HUDEP-2 (cell line): ENCODE data around the gene MRPL23.

ENCODE experiments used
- DNase-seq, 76 experiments: peaks; one replicate each; lab custom pipeline; 2025; ENCODE audit not compliant: unreplicated experiment in 76 of 76; lab: John Stamatoyannopoulos, UW

MRPL23 gene

GRCh38 chr11:1920909-1921573 lies 26.1 kb upstream of the MRPL23 start:
- no peak for DNase-seq

GRCh38 chr11:1921574-1922141 lies 25.5 kb upstream of the MRPL23 start:
- no peak for DNase-seq

- no peak for DNase-seq
Measured at GRCh38 chr11:1922481-1923081, 24.6 kb upstream of the MRPL23 start.

GRCh38 chr11:1923201-1923956 lies 23.8 kb upstream of the MRPL23 start:
- no peak for DNase-seq

GRCh38 chr11:1924181-1924580 lies 23.0 kb upstream of the MRPL23 start:
- DNase-seq = no peak

- DNase-seq = no peak
Measured at GRCh38 chr11:1924646-1925372, 22.3 kb upstream of the MRPL23 start.

GRCh38 chr11:1925373-1926155 lies 21.6 kb upstream of the MRPL23 start:
- DNase-seq = no peak

GRCh38 chr11:1926156-1927025 lies 20.7 kb upstream of the MRPL23 start:
- DNase-seq = no peak

GRCh38 chr11:1927026-1927847 lies 19.9 kb upstream of the MRPL23 start:
- DNase-seq = no peak

GRCh38 chr11:1927848-1928469 lies 19.2 kb upstream of the MRPL23 start:
- DNase-seq = no peak

- no peak for DNase-seq
Measured at GRCh38 chr11:1928470-1928890, 18.7 kb upstream of the MRPL23 start.

GRCh38 chr11:1928891-1929541 lies 18.1 kb upstream of the MRPL23 start:
- DNase-seq = no peak

- no peak for DNase-seq
Measured at GRCh38 chr11:1929621-1930461, 17.3 kb upstream of the MRPL23 start.

GRCh38 chr11:1930462-1930830 lies 16.7 kb upstream of the MRPL23 start:
- no peak for DNase-seq

GRCh38 chr11:1931341-1932104 lies 15.6 kb upstream of the MRPL23 start:
- DNase-seq = no peak

GRCh38 chr11:1932105-1932480 lies 15.0 kb upstream of the MRPL23 start:
- DNase-seq = no peak
